KOPT-K1 (cell line): ENCODE measurements around the gene OTOG.

Experiments used
- H3K27ac ChIP-seq: fragments of 200-600 bp; sonication (generic); 2 replicates; pipeline ENCODE4 v1.5.1; 2016; ENCODE audit warnings: antibody characterized with exemption, mild to moderate bottlenecking, low read depth, low read length; ENCODE audit not compliant: poor library complexity, severe bottlenecking
- H3K36me3 ChIP-seq: fragments of 200-600 bp; sonication (generic); 2 replicates; pipeline ENCODE4 v1.5.1; 2017; ENCODE audit warnings: antibody characterized with exemption, mild to moderate bottlenecking, low read length, moderate library complexity; ENCODE audit not compliant: insufficient read depth
- H3K9me3 ChIP-seq: fragments of 200-600 bp; sonication (generic); 2 replicates; pipeline ENCODE4 v1.5.1; 2017; ENCODE audit warnings: antibody characterized with exemption, low read length, mild to moderate bottlenecking; ENCODE audit not compliant: insufficient read depth, poor library complexity, severe bottlenecking

The OTOG gene

DNA sequence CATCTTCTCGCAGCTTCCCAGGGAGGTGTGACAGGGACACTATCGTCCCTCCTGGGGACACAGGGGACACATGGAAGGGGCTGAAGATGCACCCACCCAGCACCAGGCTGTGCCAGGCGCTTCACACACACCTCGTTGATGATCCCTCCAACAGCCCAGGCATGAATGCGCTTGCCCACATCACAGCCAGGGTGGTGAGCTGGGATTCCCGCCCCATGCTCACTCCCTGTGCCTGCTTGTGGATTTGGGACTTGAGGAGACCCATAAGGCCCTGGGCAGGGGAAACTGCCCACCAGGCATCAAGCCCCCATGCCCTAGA, 57.8 kb downstream of the OTOG start:
- no peaks in the 10 kb centered on the region for H3K9me3 ChIP-seq
- H3K36me3 ChIP-seq, result no peaks in the 10 kb centered on the region
- no peak overlapping the region for H3K27ac ChIP-seq

DNA sequence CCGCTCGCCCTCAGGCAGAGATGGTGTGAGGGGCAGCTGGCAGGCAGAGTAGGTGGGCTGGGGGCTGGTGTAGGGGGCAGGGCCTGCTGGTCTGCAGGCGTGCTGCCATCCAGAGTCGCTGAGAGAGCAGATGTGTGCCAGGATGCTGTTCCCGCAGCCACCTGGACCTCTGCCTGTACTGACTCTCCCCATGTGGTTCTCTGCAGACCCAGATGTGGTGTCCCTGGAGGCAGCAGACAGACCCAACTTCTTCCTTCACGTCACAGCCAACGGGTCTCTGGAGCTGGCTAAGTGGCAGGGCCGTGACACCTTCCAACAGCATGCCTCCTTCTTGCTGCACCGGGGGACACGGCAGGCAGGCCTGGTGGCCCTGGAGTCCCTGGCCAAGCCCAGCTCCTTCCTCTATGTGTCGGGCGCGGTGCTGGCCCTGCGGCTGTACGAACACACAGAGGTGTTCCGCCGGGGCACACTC, 58.6 kb downstream of the OTOG start:
- Histone ChIP-seq H3K36me3 (no peaks in the 10 kb centered on the region), H3K9me3 (no peaks in the 10 kb centered on the region), H3K27ac (no peak overlapping the region)

DNA sequence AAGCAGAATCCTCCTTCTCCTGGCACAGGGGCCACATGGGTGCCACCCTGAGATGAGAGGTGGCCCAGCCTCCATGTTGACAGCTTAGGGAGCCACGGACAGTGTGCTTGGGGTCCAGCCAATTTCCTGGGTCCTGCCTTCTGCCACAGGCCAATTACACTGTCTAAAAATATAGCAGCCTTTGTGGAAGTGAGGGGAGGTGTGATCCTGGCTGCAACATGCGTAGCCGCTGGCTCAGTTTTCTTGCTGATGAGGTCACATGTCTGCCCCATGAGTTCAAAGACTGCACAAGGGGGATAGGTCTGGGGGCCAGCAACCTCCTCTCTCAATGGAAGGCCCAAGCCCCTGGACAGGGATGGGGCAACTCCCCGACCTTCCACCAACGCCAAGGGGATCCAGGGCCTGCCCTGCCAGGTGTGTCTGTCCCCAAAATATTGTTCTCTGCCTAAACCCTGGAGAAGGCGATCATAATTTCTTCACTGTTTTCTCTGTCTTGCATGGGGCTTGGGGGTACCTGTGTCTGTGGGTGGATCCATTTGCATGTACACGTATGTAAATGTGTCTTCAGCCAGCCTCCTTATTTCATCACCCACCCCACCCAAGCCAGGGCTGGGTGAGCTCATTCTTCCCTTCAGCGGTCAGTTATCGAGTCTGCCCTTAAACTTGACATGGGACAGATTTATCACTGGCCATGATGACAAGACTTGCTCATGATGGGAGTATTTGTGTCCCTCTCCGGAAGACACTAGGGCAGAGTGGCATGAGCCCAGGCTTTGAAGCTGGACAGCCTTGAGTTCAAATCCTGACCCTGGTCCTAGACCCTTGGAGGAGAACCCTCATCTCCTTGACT, 59.4 kb downstream of the OTOG start:
- Histone ChIP-seq H3K9me3 (no peaks in the 10 kb centered on the region), H3K27ac (no peak overlapping the region), H3K36me3 (no peaks in the 10 kb centered on the region)

DNA sequence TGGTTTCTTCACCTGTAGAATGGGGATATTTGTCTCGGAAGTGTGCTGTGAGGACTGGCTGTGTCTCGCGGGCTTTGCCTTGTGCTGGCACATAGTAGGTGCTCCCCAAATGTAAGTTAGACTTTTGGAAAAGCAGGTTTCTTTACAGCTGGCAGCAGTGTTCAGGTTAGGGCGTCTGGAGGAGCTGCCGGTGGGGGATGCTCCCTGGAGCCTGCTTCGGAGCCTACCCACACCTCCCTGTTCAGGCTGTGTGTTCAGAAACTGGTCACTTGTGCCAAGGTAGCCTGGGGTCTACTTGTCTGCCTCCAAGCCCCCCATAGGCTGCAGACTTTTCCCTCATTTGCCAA, 60.0 kb downstream of the OTOG start:
- no peak overlapping the region for H3K27ac ChIP-seq
- H3K9me3 ChIP-seq, result no peaks in the 10 kb centered on the region
- H3K36me3 ChIP-seq, result no peaks in the 10 kb centered on the region

DNA sequence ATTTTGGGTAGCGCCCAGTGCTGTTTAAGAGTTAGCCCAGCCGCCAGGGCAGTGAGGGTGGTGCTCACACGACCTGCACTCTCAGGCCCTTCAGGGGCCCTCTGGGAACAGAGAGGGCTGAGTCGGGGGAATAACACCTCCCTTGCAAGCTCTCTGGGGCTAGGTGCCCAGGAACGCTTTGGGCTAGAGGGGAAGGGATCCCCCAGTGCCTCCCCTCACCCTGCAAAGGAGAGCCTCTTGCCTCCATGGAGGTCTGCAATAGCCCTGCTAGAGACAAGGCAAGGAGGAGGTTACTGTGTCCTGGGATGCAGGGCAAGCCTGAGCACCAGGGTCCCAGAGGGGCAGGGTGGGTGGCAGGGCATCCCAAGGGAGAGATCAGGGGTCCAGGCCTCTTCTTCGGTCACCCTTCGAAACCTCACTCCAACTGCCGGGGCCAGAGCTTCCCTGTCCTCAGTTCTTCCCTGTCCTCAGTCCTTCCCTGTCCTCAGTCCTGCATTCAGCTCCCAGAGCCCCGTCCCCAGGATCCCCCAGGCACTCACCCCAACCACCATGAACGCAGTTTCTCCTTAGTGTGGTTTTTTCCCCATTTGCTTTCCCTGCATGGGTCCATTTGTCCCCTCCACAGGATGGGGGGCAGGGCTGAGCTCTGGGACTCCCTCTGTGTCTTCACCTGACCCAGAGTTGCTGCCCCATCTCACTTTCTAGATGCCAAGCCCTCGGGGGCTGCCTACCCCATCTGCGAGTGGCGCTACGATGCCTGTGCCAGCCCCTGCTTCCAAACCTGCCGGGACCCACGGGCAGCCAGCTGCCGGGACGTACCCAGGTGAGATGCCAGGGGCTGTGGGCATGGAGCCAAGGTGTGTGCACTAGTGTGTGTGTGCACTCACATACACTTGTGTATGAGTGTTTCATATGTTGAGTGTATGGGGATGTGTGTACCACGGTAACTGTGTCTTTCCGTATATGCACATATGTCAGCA, 60.8 kb downstream of the OTOG start:
- Histone ChIP-seq H3K9me3 (no peaks in the 10 kb centered on the region), H3K27ac (no peak overlapping the region), H3K36me3 (no peaks in the 10 kb centered on the region)

DNA sequence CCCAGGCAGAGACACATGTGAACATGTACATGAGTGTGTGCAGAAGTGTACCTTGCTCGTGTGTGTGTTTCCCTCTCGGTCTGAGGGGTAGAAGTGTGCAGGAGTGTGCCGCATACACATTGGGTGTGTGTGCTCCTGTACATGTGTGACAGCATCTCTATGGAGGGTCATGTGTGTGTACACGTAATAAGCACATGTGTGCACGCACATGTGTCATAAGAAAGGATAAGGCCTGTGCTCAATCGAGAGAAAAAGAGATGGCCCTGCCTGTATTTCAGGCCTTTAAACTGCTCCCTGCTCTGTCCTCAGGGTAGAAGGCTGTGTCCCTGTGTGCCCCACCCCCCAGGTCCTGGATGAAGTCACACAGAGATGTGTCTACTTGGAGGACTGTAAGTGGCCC, 61.8 kb downstream of the OTOG start:
- Histone ChIP-seq H3K27ac (no peak overlapping the region), H3K36me3 (no peaks in the 10 kb centered on the region), H3K9me3 (no peaks in the 10 kb centered on the region)

DNA sequence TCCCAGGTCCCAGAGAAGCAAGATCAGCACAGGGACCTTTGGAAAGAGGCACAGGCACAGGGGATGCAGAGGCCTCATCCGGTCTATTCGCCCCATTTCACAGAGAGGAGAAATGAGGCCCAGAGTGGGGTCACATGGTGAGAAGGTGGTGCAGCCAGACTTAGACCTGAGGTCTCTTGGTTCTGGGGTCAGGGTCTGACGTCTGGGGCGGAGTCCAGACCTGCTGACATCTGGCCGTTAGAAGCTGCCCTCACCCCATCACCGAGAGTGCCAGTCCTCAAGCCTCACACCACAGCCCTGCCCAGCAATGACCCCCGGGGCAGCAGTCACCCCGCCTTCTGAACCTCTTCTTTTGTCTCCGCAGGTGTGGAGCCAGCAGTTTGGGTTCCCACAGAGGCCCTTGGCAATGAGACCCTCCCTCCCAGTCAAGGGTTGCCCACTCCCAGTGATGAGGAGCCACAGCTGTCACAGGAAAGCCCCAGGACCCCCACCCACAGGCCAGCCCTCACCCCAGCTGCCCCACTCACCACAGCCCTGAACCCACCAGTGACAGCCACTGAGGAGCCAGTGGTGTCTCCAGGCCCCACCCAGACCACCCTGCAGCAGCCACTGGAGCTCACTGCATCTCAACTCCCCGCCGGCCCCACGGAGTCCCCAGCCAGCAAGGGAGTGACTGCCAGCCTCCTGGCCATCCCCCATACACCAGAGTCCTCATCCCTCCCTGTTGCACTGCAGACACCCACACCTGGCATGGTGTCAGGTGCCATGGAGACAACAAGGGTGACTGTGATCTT, 62.4 kb downstream of the OTOG start:
- Histone ChIP-seq H3K9me3 (no peaks in the 10 kb centered on the region), H3K27ac (no peak overlapping the region), H3K36me3 (no peaks in the 10 kb centered on the region)

DNA sequence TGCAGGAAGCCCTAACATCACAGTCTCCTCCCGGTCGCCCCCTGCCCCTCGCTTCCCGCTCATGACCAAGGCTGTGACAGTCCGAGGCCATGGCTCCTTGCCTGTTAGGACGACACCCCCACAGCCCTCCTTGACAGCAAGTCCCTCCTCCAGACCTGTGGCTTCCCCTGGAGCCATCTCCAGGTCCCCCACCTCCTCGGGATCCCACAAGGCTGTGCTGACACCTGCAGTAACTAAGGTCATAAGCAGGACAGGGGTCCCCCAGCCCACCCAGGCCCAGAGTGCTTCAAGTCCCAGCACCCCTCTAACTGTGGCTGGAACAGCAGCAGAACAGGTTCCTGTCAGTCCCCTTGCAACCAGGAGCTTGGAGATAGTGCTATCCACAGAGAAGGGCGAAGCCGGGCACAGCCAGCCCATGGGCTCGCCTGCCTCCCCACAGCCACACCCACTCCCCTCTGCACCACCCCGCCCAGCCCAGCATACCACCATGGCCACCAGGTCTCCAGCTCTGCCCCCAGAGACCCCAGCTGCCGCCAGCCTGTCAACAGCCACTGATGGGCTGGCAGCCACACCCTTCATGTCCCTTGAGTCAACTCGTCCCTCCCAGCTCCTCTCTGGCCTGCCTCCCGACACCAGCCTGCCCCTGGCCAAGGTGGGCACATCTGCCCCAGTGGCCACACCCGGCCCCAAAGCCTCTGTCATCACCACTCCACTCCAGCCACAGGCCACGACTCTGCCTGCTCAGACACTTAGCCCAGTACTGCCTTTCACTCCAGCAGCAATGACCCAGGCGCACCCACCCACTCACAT, 63.2 kb downstream of the OTOG start:
- no peak overlapping the region for H3K27ac ChIP-seq

DNA sequence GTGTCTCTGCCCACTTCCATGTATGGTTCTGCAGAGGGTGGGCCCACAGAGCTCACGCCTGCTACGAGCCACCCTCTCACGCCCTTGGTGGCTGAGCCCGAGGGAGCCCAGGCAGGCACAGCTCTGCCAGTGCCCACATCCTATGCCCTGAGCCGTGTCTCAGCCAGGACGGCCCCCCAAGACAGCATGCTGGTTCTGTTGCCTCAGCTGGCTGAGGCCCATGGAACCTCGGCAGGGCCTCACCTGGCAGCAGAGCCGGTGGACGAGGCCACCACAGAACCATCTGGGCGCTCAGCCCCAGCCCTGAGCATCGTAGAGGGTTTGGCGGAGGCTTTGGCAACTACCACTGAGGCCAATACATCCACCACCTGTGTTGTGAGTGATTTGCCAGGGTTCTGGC, 64.0 kb downstream of the OTOG start:
- H3K27ac ChIP-seq, result no peak overlapping the region
- no peaks in the 10 kb centered on the region for H3K9me3 ChIP-seq
- H3K36me3 ChIP-seq, result no peaks in the 10 kb centered on the region

More for the DNA sequence above, 63.2 kb downstream of the OTOG start:
- Histone ChIP-seq H3K9me3 (no peaks in the 10 kb centered on the region), H3K36me3 (no peaks in the 10 kb centered on the region)

DNA sequence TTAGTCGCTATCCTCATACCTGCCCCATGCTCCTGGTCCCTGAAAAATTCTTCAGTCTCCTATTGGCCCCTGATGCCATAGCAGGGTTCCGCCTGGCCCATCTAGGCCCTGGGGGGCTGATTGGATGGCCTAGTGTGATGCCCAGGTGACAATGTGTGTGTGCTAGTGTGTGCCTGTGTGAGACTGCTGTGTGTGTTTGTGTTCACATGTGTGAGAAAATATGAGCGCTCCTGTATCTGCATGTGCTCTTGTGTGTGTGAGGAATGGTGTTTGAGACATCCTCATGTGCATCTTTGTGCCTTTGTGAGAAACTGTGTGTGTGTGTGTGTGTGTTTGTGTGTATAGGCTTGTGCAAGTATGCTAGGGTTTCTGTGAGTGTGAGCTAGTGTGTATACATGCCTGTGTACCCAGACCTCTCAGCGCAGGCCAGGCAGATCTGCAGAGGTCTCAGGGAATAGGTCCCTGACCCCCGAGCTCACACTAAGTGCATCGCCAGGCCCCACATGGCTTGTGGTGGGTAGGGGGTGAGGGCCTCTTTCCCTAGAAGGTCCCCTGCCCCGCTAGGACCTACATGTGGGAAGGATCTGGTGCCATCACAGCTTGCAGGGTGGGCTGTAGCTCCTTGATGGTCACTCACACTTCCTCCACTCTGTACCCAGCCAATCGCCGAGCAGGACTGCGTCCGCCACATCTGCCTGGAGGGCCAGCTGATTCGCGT, 64.6 kb downstream of the OTOG start:
- Histone ChIP-seq H3K9me3 (no peaks in the 10 kb centered on the region), H3K36me3 (no peaks in the 10 kb centered on the region), H3K27ac (no peak overlapping the region)

DNA sequence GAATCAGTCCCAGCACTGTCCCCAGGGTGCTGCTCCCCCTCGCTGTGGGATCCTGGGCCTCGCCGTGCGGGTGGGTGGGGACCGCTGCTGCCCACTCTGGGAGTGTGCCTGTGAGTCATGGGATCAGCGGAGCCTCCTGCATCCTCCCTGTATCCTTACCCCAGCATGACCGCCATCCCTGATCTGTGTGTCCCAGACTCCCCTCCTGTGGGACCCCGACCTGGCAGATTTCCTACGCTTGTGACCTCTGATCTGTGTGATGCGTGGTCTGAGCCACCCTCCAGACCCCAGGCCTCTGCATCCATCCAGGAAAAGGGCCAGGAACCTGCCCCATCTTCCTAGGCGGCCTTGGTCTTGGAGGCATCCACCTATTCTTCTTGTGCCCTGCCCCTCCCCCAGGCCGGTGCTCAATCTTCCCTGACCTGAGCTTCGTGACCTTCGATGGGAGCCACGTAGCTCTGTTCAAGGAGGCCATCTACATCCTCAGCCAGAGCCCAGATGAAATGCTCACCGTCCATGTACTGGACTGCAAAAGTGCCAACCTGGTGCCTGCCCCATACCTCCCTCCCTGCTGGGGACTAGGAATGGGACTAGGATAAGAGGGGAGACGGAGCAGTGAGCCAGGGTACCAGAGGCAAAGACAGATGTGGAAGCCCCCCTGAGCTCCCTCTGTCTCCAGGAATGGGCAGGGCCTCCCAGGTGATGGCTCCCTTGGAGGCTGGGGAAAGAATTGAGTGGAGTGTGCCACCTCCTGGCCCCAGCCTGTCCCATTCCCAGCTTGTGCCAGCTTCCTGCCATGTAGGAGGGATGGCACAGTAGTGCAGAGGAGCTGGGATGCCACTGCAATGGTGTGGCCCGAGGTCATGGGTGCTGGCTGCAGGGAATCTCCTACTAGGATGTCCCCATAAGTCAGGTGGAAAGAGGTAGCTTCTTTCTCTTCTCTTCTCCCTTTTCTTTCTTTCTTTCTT, 65.4 kb downstream of the OTOG start:
- no peak overlapping the region for H3K27ac ChIP-seq
- H3K9me3 ChIP-seq, result no peaks in the 10 kb centered on the region
- no peaks in the 10 kb centered on the region for H3K36me3 ChIP-seq

DNA sequence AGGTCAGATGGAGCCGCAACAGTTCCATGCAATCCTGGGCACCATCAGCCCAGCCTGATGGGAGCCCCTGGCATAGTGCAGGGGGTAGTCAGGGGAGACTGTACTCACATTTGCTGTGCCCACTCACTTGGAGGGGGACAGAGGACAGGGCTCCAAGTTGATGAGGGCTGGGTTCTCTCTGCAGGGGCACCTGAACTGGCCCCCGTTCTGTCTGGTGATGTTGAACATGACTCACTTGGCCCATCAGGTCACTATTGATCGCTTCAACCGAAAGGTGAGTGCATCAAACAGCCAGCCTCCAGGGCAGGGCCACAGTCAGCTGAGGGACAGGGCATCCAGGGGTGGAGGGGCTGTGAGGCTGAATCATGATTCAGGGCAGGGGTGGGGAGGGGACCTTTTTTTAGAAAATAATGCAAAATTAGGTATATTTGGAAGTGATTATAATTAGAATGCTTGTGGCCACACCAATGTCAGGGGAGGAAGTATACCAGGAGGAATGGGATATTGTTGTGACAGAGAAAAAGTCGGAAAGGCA, 66.4 kb downstream of the OTOG start:
- H3K36me3 ChIP-seq, result no peaks in the 10 kb centered on the region
- no peaks in the 10 kb centered on the region for H3K9me3 ChIP-seq
- H3K27ac ChIP-seq, result no peak overlapping the region

DNA sequence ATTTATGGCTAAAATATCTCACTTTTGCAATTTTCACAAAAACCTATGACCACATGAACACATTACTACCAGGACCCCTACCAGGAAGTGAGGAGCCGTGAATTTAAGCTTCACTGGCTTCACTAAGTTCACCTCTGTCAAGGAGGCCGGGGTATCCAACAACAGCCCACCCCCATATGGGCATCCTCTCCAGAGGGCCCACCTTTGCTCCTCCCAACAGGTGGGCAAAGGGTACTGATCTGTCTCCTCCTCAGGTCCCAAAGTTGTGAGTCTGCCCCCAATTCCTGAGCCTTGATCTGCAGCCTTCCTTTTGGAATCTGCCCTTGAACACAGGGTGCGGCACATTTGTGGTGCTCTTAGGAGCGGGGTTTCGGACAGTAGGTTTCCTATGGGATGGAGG, 66.9 kb downstream of the OTOG start:
- Histone ChIP-seq H3K36me3 (no peaks in the 10 kb centered on the region), H3K27ac (no peak overlapping the region), H3K9me3 (peaks cover 4% of the 10 kb centered on the region)
